Activated naive CD8-positive, alpha-beta T cell treated with anti-CD3 and anti-CD28 coated beads for 36 hours (primary cell): ENCODE data around the gene SLC9A3. TPM values are rescaled to one million over a fixed set of nuclear protein-coding genes. Genes with fewer than 3 reads are reported as not detected.
A peak's percentile ranks its signal among the peaks of the same experiment; 100 is the strongest.

Experiments used
- DNase-seq: peaks from one replicate; pipeline ENCODE4 v3.0.0; 2021
- H3K27ac Mint-ChIP-seq: one replicate; pipeline ENCODE4 v1.8.0; 2022; ENCODE audit warnings: mild to moderate bottlenecking, moderate library complexity, mixed read lengths
- H3K27me3 Mint-ChIP-seq: one replicate; pipeline ENCODE4 v1.8.0; 2022; ENCODE audit warnings: mild to moderate bottlenecking, mixed read lengths
- H3K36me3 Mint-ChIP-seq: one replicate; pipeline ENCODE4 v1.8.0; 2021; ENCODE audit warnings: mild to moderate bottlenecking, mixed read lengths
- H3K4me1 Mint-ChIP-seq: one replicate; pipeline ENCODE4 v1.8.0; 2021; ENCODE audit warnings: mixed read lengths
- H3K4me3 Mint-ChIP-seq: one replicate; pipeline ENCODE4 v1.8.0; 2022; ENCODE audit warnings: mild to moderate bottlenecking, moderate library complexity, mixed read lengths
- H3K9me3 Mint-ChIP-seq: one replicate; pipeline ENCODE4 v1.8.0; 2022; ENCODE audit warnings: mixed read lengths
- total RNA-seq, 2 experiments: library from RNA; stranded (reverse); gene quantifications; one replicate each; pipeline ENCODE4 v1.2.3, GENCODE V29; 2021

The SLC9A3 gene
- total RNA-seq, 2 experiments from 2014 or later: 2.1 to 2.4 TPM

DNA sequence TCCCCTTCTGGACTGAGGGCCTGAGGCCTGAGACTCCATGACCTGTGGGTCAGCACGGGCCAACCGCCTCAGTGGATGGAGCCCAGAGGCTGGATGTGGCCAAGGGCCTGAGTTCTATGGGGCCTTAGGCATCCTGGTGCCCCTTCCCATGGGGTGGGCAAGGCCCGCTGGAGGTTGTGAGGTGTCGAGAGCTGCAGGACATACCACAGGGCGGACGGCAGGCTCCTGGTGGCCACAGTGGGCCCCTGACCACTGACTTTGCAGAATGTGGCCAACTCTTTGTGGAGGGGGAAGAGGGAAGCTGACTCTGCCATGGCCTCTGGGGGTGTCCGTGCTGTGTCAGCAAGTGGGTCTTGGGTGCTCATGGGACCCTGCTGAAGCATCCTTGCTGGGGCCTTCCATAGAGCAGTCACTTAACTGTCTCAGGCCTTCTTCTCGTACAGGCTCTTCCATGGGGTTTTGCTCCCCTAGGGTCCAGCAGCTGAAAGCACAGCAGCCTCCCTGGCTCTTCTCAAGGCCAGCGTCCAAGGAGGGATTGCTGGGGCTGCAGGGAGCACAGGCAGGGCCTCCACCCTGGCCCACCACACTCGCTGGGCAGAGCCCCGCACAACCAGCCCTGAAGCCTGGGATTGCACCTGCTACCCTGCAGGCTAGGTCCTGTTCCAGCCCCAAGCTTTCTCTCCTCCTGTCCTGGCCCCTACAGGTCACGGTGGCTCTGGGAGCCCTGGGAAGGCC lies 21.6 kb upstream of the SLC9A3 start:
- Mint-ChIP-seq H3K4me1 (peaks cover 12% of the 10 kb centered on the region), H3K27ac (no peak overlapping the region)

DNA sequence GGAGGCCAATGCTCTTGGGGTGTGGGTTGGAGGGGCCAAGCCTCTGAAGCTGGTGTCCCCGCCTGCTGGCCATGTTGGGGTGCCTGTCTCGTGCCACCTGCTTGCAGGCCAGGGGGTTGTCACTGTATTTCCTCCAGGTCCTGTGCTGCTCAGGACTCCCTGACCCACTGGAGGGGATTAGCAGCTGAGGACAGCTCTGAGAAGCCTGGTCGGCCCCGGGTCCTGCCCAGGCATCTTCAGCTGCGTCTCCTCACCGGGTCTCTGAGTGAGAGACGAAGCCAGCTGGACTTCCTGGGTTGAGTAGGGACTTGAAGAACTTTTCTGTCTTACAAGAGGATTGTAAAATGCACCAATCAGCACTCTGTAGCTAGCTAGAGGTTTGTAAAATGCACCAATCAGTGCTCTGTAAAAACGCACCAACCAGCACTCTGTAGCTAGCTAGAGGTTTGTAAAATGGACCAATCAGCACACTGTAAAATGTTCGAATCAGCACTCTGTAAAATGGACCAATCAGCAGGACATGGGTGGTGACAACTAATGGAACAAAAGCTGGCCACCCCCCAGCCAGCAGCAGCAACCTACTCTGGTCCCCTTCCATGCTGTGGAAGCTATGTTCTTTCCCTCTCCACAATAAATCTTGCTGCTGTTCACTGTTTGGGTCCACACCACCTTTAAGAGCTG lies 20.6 kb upstream of the SLC9A3 start:
- DNase-seq: no peak
- H3K27ac Mint-ChIP-seq: no peak overlapping the region

More for the DNA sequence above, 21.6 kb upstream of the SLC9A3 start:
- Mint-ChIP-seq H3K9me3 (peaks cover 1% of the 10 kb centered on the region), H3K27me3 (peaks cover 21% of the 10 kb centered on the region), H3K36me3 (no peaks in the 10 kb centered on the region), H3K4me3 (no peak overlapping the region)
- DNase-seq: no peak

DNA sequence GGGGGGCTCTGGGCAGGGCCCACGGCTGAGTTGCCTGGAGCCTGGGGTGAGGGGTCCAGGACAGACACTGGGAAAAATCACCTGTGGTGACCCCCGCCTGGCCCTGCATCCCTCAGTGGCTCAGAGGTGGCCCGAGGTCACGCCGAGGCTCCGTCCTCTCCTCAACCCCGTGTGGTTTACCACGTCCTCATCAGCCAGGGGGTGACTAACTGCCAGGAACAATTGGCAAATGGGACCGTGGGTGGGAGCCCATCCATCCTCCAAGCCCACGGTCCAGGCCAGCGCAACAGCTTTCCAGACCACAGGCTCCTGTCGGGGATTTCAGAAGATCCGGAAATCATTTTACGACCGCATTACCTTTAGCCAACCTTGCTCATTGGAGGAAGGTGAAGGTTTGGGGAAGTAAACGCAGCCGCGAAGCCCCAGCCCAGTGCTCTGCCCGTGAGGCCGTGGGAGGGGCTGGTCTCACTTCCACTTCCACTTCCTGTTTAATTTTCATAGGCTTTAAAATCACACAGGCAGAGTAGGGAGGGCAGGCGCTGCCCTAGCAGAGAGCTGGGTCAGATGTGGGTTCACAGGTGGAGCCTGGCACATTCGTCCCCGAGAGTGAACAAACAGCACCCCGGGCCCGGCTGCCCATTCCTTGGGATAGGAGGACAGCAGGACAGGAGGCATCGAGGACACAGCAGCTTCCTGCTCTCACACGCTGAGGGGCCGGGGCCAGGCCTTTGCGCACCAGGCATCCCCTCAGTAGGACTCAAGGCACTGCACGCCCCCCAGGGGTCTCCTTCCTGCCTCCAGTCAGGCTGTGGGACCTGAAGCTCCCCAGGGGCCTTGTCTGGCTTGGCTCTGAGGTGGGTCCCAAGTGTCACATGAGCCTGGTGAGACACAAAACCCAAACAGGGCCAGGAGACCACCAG lies 19.8 kb upstream of the SLC9A3 start:
- H3K36me3 Mint-ChIP-seq: no peaks in the 10 kb centered on the region
- no peaks in the 10 kb centered on the region for H3K9me3 Mint-ChIP-seq
- peak overlapping the region; percentile 72 for H3K27ac Mint-ChIP-seq
- peak overlapping the region; percentile 54 for H3K4me3 Mint-ChIP-seq
- DNase-seq: peak; percentile 64
- peaks cover 12% of the 10 kb centered on the region for H3K4me1 Mint-ChIP-seq
- H3K27me3 Mint-ChIP-seq: peaks cover 15% of the 10 kb centered on the region

More for the DNA sequence above, 20.6 kb upstream of the SLC9A3 start:
- H3K9me3 Mint-ChIP-seq: no peaks in the 10 kb centered on the region
- H3K27me3 Mint-ChIP-seq: peaks cover 19% of the 10 kb centered on the region
- peaks cover 12% of the 10 kb centered on the region for H3K4me1 Mint-ChIP-seq
- no peaks in the 10 kb centered on the region for H3K36me3 Mint-ChIP-seq
- no peak overlapping the region for H3K4me3 Mint-ChIP-seq

DNA sequence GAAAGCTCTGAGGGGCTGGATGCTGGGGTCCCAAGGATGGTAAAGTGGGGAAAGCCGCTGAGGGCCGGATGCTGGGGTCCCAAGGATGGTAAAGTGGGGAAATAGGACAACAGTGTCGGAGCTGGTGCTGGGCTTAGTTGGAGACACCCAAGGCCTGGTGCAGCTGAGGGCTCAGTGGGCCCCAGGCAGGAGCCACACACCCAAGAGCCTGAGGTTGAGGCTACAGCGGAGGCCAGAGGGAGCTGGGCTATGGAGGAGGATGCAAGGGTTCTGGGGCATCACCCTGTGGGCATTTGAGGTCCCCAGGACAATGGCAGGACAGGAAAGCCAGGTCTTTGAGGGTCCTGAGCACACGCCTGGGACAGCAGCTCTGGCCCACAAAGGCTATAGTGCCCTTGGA lies 19.1 kb upstream of the SLC9A3 start:
- peaks cover 12% of the 10 kb centered on the region for H3K4me1 Mint-ChIP-seq
- DNase-seq: no peak
- peak overlapping the region; percentile 51 for H3K27ac Mint-ChIP-seq
- H3K36me3 Mint-ChIP-seq: no peaks in the 10 kb centered on the region
- H3K4me3 Mint-ChIP-seq: no peak overlapping the region
- no peaks in the 10 kb centered on the region for H3K9me3 Mint-ChIP-seq
- peaks cover 12% of the 10 kb centered on the region for H3K27me3 Mint-ChIP-seq

DNA sequence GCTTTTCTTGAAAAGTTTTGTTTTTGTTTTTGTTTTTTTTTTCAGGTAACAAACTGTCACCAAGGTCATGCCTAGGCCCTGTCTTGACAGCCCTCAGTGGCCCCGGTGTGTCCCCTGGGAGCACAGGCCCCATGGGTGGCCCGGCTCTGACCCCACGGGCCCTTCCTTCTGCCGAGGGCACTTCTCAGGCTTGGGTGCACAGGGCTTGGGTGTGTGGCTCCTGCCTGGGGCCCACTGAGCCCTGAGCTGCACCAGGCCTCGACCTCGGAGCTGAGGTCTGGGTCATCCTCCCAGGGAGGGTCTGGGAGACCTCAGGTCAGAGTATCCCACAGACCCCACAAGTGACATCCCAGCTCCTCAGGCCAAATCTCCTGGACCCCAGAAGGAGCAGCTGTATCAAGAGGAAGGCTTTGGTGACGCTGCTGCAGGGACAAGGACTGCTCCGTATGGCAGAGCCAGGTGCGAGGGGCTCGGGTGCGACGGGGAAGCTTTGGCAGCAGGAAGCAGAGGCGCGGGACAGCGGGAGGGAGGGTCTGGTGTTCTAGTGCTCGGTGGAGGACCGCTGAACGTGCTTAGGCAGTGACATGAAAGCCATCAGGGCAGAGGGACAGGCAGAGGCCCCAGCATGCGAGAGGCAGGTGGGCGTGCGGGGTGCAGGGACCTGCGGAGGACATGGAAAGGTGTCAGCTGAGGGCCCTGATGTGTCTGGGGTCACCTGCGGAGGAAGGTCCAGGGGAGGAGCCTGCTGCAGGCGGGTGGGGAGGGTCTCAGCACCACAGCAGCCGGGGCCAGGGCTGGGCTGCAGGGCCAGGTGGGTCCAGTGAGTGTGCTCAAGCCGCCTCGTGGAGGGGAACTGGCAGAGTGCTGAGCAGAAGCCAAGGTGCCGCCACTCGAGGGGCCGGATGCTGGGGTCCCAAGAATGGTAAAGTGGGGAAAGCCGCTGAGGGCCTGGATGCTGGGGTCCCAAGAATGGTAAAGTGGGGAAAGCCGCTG lies 18.4 kb upstream of the SLC9A3 start:
- DNase-seq: no peak
- peaks cover 12% of the 10 kb centered on the region for H3K4me1 Mint-ChIP-seq
- no peaks in the 10 kb centered on the region for H3K36me3 Mint-ChIP-seq
- H3K4me3 Mint-ChIP-seq: no peak overlapping the region
- H3K27me3 Mint-ChIP-seq: peaks cover 6% of the 10 kb centered on the region
- H3K27ac Mint-ChIP-seq: no peak overlapping the region
- H3K9me3 Mint-ChIP-seq: no peaks in the 10 kb centered on the region

DNA sequence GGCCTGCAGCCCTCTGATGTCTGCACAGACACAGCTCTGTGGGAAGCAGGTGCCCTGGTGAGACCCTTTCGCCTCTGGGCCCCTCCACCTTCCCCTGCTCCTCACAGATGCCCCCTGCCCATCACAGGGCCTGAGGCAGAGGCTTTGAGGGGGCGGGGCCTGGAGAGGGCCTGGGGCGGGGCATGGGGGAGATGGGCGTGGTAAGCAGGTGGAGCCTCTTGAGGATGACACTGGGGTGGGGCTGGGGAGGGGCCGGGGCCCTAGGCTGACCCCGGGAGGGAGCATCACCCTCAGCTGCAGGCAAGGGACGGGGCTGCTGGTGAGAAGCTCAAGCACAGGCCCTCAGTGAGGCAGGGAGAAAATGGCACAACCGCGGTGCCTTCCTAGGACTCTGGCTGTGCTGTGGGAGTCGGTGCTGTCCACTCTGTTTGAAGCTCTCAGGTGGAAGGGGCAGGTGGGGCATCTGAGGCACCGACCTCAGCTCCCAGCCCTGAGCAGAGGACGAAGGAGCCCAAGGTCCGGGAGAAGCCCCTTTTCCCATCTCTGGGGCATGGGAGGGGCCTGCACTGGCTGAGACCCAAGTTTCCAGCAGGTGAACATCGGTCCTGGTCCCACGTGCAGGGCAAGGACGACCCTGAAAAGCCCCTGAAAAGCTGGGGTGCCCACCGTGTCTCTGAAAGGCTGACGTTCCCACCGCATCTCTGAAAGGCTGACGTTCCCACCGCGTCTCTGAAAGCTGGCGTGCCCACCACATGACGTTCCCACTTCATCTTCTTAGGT lies 17.5 kb upstream of the SLC9A3 start:
- Mint-ChIP-seq H3K36me3 (no peaks in the 10 kb centered on the region), H3K27ac (no peak overlapping the region), H3K4me1 (peaks cover 12% of the 10 kb centered on the region), H3K4me3 (no peak overlapping the region), H3K27me3 (peaks cover 6% of the 10 kb centered on the region), H3K9me3 (no peaks in the 10 kb centered on the region)
- no peak for DNase-seq

DNA sequence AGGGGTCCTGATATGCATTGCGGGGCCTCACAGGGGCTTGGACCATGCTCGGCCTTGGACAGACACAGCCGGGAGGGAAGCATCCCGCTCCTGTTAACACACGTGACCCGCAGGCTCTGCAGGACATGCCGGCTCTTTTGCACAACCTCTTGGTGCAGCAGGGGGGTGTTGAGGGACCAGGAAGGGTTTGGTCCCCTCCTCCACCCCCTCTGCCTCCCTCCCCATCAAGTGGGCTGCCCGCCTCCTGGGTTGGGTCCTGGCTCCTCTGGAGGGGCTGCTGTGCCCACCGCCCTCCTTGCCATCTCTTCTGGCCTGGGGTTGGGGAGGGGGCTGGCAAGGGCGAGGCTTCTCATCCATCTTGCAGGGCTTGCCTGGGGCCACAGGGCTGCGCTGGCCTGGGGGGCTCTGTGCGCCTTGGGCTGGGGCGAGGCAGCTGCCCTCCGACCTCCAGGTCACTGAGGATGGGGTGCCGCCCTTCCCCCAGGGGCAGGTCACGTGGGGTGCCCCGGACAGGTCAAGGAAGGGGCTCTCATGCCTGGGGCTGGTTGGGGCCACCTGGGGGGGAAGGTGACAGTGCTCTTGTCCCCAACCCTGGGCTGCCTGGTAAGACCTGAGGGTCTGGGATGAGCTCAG lies 16.8 kb upstream of the SLC9A3 start:
- H3K4me1 Mint-ChIP-seq: peaks cover 12% of the 10 kb centered on the region
- DNase-seq: no peak
- no peak overlapping the region for H3K27ac Mint-ChIP-seq
- no peak overlapping the region for H3K4me3 Mint-ChIP-seq
- H3K9me3 Mint-ChIP-seq: no peaks in the 10 kb centered on the region
- H3K27me3 Mint-ChIP-seq: peaks cover 6% of the 10 kb centered on the region
- no peaks in the 10 kb centered on the region for H3K36me3 Mint-ChIP-seq

DNA sequence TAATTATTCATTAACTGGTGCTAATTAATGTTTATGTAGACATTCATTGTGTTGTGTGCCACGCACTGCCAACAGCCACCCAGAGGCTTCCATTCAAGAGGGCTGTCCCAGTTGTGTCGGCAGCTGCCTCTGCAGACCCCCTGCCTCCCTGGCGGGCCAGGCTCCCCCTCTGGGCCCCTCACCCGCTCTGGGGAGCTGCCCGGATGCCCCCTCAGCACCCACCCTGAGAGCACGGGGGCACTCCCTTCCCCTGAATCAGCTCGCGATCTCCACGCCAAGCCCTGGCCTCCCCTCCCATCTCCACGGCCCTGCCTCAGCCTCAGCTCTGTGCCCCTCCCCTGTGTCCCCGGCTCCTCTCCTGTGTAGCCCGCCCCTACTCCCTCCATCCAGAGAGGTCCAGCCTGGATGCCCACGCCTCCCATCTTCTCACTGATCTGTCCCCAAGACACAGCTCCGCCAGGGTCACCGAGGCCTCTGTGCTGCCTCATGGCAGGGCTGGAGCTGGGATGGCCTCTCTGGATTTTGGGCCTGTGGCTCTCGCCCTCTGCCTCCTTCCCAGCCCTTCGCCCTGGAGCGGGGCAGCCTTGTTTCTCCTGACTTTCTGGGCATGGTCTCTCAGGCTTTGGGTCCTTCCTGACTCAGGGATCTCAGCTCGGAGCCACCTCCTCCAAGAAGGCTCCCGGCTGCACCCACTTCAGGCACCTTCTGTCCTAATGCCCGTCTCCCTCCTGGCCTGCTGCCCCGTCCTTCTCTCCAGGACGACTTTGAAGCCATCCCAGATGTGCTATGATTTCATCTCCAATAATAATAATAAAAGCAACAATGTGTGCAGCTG lies 16.0 kb upstream of the SLC9A3 start:
- no peak overlapping the region for H3K27ac Mint-ChIP-seq
- no peak overlapping the region for H3K4me3 Mint-ChIP-seq
- H3K4me1 Mint-ChIP-seq: peaks cover 12% of the 10 kb centered on the region
- no peaks in the 10 kb centered on the region for H3K36me3 Mint-ChIP-seq
- H3K27me3 Mint-ChIP-seq: peaks cover 6% of the 10 kb centered on the region
- no peaks in the 10 kb centered on the region for H3K9me3 Mint-ChIP-seq
- no peak for DNase-seq

DNA sequence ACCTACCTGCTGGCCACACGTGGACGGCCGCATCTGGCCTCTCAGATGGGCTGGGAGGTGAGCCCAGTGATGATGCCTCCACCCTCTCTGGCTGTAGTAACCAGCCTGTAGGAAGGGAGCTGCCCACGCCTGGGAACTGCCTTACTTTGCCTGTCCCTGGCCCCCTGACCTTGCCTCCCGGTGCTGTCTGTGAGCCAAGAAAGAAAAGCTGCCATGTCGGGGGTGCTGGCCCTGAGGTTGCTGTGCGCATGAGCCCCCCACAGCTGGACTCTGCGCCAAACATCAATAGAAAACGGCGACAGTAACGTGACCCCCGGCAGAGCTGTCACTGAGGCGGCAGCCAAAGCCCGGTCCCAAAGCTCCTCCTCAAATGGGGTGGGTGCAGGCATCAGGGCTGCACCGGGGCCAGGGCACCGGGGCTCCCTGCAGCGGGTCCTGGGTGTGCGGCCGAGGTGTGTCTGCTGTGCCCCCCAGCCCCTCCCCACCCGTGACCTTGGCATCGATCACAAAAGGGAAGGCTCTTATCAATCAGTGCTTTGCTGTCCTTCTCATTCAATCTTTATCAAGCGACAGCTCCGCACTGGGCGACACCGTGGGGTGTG lies 15.3 kb upstream of the SLC9A3 start:
- peaks cover 6% of the 10 kb centered on the region for H3K27me3 Mint-ChIP-seq
- no peaks in the 10 kb centered on the region for H3K9me3 Mint-ChIP-seq
- H3K27ac Mint-ChIP-seq: no peak overlapping the region
- peaks cover 8% of the 10 kb centered on the region for H3K4me1 Mint-ChIP-seq
- no peak for DNase-seq
- H3K36me3 Mint-ChIP-seq: no peaks in the 10 kb centered on the region
- H3K4me3 Mint-ChIP-seq: no peak overlapping the region

DNA sequence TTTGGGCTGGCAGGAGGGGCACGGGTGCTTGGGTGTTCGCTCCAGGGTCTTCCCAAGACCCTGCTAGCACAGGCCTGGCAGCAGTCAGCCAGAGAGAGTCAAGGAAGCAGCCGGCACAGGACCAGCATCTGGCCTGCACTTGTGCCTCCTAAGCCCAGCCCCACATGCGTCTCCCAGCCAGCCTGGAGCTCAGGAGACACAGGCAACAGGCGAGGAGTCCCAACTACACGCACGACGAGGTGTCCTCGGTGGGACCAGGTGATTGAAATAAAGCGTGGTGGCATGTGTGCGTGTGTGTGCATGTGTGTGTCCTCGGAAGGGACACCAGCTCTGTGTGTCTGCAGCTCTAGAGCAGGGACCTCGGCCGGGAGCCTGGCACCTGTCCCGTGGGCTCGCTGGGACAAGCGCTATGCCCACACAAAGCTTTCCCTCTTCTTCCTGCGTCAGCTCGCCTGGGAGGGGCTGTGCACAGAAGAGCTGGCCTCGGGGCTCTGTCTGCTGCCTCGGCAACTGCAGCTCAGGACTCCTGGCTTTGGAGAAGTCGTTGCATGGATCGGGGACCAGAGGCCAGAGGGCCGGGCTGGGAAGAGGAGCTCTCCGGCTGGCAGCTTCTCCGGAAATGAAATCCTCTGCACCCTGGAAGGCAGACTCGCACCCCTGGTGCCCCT lies 14.7 kb upstream of the SLC9A3 start:
- Mint-ChIP-seq H3K4me1 (peaks cover 5% of the 10 kb centered on the region), H3K9me3 (no peaks in the 10 kb centered on the region), H3K36me3 (no peaks in the 10 kb centered on the region), H3K27me3 (peaks cover 6% of the 10 kb centered on the region), H3K4me3 (no peak overlapping the region), H3K27ac (no peak overlapping the region)
- DNase-seq: no peak

DNA sequence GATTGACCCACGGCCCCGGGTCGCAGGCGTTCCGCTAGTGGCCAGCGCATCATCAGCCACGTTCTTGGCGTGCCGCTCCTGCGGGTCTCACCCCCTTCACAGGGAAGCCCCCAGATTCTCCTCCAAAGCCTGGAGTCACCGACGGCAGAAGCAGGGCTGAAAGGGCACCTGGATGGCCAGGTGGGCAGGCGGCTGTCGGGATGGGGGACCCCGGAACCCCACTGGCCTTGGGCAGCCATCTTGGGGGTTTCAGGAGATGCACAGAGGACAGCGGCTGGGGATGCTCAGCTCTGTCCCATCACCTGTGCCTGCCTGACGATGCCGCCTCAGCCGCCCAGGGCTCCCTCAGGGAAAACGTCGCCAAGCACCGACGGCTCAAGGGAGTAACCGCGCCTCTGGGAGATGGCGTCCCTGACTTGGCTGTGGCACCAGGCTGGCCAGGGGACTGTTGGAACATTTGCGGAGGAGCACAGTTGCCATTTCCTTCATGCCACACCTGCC lies 14.1 kb upstream of the SLC9A3 start:
- Mint-ChIP-seq H3K27me3 (peaks cover 10% of the 10 kb centered on the region), H3K4me3 (no peak overlapping the region), H3K27ac (no peak overlapping the region), H3K9me3 (no peaks in the 10 kb centered on the region), H3K36me3 (no peaks in the 10 kb centered on the region), H3K4me1 (peaks cover 2% of the 10 kb centered on the region)
- no peak for DNase-seq

DNA sequence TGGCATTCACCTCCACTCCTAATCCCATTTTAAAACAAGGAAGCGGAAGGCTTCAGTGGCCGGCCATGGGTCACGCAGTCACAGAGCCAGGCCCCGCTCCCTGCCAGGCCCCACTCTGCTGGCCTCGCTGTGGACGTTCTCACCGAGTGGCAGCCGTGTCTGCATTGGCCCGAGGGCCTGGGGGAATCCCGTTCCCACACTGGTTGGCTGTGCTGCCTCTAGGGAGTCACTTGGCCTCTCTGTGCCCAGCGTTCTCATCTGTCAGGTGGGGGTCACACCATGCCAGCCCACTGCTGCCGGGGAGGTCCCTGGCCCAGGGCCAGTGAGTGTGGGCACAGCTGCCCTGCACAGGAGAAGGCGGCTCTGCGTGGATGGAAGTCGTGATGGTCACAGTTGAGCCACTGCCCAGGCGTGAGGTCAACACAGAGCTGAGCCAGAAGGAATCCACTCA lies 13.4 kb upstream of the SLC9A3 start:
- DNase-seq: no peak
- Mint-ChIP-seq H3K4me1 (no peaks in the 10 kb centered on the region), H3K27me3 (peaks cover 10% of the 10 kb centered on the region), H3K9me3 (no peaks in the 10 kb centered on the region), H3K4me3 (no peak overlapping the region), H3K36me3 (no peaks in the 10 kb centered on the region), H3K27ac (no peak overlapping the region)
